ENCODE measurements around the gene SLC35C1. TPM values are rescaled to one million over a fixed set of nuclear protein-coding genes. Genes with fewer than 3 reads are reported as not detected.

SLC35C1 gene
- total and polyA plus RNA-seq, 9 of the 15 experiments (the other 6 are each of a cell fraction or from before 2014, with no cell fraction given), result 0.65 to 13.1 (median 2.4) TPM

GRCh38 chr11:45846974-45847910, 42.3 kb downstream of the SLC35C1 start, which contains the start of gene CRY2 (continued):
- TF ChIP-seq ZNF740 (CRISPR knock-in tag; IDR thresholded peaks at IDR 0.05) (no peak; the same call in none of the 2 replicates), ZNF740 (tag; IDR thresholded peaks at IDR 0.05) (no peak), SMAD3 (CRISPR knock-in tag; conservative IDR thresholded peaks at IDR 0.05) (0 out of 2 replicates have a peak, but pooled peaks have one; percentile 14), GATAD2B (IDR thresholded peaks at IDR 0.05; ENCODE audit: borderline replicate concordance) (no peak), RERE (CRISPR knock-in tag; IDR thresholded peaks at IDR 0.05; ENCODE audit: borderline replicate concordance) (no peak), RB1 (IDR thresholded peaks at IDR 0.05; ENCODE audit: low read depth) (peak; percentile 15; the same call in 1 of the 2 replicates), GTF2F1 (IDR thresholded peaks at IDR 0.05; ENCODE audit: low read depth, low read length) (no peak), JUNB (CRISPR knock-in tag; conservative IDR thresholded peaks at IDR 0.05) (no peak), RFX1 (IDR thresholded peaks at IDR 0.05) (peak; percentile 86), NBN (IDR thresholded peaks at IDR 0.05; ENCODE audit: low read depth) (no peak; the same call in 1 of the 2 replicates), SAP30 (IDR thresholded peaks at IDR 0.05; ENCODE audit: borderline replicate concordance, insufficient read depth, low read depth, low read length, poor library complexity, severe bottlenecking) (peak; percentile 79), ID3 (CRISPR knock-in tag; IDR thresholded peaks at IDR 0.05) (no peak), ID3 (tag; IDR thresholded peaks at IDR 0.05) (peak; percentile 26; the same call in 1 of the 2 replicates), LCOR (CRISPR knock-in tag; IDR thresholded peaks at IDR 0.05) (peak; percentile 88; the same call in 1 of the 2 replicates)
- TF ChIP-seq, protein P1, sequence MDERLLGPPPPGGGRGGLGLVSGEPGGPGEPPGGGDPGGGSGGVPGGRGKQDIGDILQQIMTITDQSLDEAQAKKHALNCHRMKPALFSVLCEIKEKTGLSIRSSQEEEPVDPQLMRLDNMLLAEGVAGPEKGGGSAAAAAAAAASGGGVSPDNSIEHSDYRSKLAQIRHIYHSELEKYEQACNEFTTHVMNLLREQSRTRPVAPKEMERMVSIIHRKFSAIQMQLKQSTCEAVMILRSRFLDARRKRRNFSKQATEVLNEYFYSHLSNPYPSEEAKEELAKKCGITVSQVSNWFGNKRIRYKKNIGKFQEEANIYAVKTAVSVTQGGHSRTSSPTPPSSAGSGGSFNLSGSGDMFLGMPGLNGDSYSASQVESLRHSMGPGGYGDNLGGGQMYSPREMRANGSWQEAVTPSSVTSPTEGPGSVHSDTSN (CRISPR knock-in tag; IDR thresholded peaks at IDR 0.05; ENCODE audit: low read depth), result no peak
- TF ChIP-seq, protein P1 (tag; conservative IDR thresholded peaks at IDR 0.05; ENCODE audit: low read depth), result peak; percentile 65

Measured in K562 (cell line).